ENCODE results near the gene C11orf68. TPM values are rescaled to one million over a fixed set of nuclear protein-coding genes. Genes with fewer than 3 reads are reported as not detected.

Gene C11orf68
- polyA plus RNA-seq, 1 experiment: 81.9 TPM

DNA sequence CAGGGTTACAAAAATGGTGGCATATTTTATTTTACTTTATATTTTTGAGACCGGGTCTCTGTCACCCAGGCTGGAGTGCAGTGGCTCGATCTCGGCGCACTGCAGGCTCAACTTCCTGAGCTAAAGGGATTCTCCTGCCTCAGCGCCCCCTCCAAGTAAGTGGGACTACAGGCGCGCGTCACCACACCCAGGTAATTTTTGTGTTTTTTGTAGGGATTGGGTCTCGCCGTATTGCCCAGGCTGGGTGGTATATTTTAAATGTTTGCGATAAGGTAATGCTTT lies 18.0 kb downstream of the C11orf68 start:
- CTCF ChIA-PET: interaction anchor here (0.8 to 11.3 kb wide), 4 partner anchors 11 to 189 kb away, joined by 3 to 130 read pairs (median 6); partner anchors contain the start of genes CCDC85B, FIBP and KAT5
- peaks cover 2% of the 10 kb centered on the region; the same call in 1 of the 2 replicates for H3K36me3 ChIP-seq (ENCODE audit: control insufficient read depth, insufficient read depth, low read length)
- peak overlapping the region; percentile 86; the same call in 1 of the 2 replicates for H3K4me3 ChIP-seq (ENCODE audit: low read depth, low read length)
- DNase-seq (ENCODE audit: low read depth): no peak
- no peaks in the 10 kb centered on the region for H3K27me3 ChIP-seq (ENCODE audit: control insufficient read depth, insufficient read depth, low read length)
- TF ChIP-seq, protein P1, sequence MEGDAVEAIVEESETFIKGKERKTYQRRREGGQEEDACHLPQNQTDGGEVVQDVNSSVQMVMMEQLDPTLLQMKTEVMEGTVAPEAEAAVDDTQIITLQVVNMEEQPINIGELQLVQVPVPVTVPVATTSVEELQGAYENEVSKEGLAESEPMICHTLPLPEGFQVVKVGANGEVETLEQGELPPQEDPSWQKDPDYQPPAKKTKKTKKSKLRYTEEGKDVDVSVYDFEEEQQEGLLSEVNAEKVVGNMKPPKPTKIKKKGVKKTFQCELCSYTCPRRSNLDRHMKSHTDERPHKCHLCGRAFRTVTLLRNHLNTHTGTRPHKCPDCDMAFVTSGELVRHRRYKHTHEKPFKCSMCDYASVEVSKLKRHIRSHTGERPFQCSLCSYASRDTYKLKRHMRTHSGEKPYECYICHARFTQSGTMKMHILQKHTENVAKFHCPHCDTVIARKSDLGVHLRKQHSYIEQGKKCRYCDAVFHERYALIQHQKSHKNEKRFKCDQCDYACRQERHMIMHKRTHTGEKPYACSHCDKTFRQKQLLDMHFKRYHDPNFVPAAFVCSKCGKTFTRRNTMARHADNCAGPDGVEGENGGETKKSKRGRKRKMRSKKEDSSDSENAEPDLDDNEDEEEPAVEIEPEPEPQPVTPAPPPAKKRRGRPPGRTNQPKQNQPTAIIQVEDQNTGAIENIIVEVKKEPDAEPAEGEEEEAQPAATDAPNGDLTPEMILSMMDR (IDR thresholded peaks at IDR 0.05; ENCODE audit: insufficient read depth, low read depth, low read length): no peak
- POLR2A ChIA-PET: interaction anchor here (0.5 to 1.8 kb wide), 7 partner anchors 11 to 402 kb away, joined by 3 to 19 read pairs (median 3); partner anchors contain the start of genes CCDC85B and MALAT1

DNA sequence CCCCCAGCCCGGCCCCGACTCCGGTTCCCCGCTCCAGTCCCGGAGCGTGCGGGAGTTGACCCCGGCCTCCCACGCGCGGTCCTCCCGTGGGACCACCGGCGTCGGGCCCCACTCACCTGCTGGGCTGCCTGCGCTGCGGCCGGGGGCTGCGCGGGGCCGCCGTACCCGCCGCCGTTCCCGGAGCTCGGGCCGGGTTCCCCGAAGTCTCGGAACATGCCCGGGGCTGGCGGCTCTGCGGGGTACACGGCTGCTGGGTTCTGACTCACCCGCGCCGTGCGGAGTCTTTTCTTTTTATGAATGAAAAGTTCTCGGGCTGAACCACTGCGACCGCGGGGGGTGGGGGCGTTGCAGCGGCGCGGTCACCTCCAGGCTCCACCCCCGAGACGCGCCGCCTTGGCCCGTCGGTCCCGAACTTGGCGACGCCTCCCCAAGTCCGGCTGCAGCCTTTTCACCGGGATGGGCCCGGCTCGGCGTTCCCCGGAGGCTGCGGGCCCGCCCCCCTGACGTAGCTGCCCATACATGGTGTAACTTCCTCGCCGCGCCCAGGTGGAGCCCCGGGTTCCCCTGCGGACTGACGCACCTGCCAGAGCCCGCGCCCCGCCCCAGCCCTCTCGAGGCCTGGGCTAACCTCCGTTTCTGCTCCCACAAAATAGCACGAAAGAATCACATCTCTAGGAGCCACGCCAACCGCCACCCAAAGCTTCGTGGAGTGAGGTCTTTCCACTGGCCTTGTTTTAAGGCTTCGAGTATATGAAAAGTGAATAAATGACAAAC lies 18.6 kb downstream of the C11orf68 start, which contains the start of gene FOSL1:
FOSL1 (minus strand) TSS at position 264 of the 774 bp plus-strand sequence; CDS start at position 215, 49 bp downstream.
- TF ChIP-seq, protein P1 (IDR thresholded peaks at IDR 0.05; ENCODE audit: insufficient read depth, low read depth, low read length): no peak
- peak; percentile 82 for DNase-seq (ENCODE audit: low read depth)
- no peaks in the 10 kb centered on the region for H3K27me3 ChIP-seq (ENCODE audit: control insufficient read depth, insufficient read depth, low read length)
- CTCF ChIA-PET: interaction anchor here (0.8 to 11.3 kb wide), 5 partner anchors 11 to 189 kb away, joined by 3 to 130 read pairs (median 3); partner anchors contain the start of genes CCDC85B, FIBP and KAT5
- POLR2A ChIA-PET: interaction anchor here (0.6 to 1.8 kb wide), 5 partner anchors 10 to 401 kb away, joined by 3 to 19 read pairs (median 3); partner anchors contain the start of genes CCDC85B and MALAT1
- peak within 1 kb of the TSS; percentile 86 for H3K4me3 ChIP-seq (ENCODE audit: low read depth, low read length)
- H3K36me3 ChIP-seq (ENCODE audit: control insufficient read depth, insufficient read depth, low read length): peaks cover 3% of the 10 kb centered on the region

GRCh38 chr11:65899356-65900124 lies 19.3 kb downstream of the C11orf68 start:
- ChIA-PET POLR2A (interaction anchor here (1.8 kb wide), 1 partner anchor 9 kb away, joined by 19 read pairs; the partner anchor contains the start of gene CCDC85B), CTCF (interaction anchor here (0.9 to 11.3 kb wide), 5 partner anchors 12 to 28 kb away, joined by 3 to 130 read pairs (median 3); partner anchors contain the start of genes CCDC85B and FIBP)
- TF ChIP-seq, protein P1 (IDR thresholded peaks at IDR 0.05; ENCODE audit: insufficient read depth, low read depth, low read length): no peak
- Histone ChIP-seq H3K4me3 (ENCODE audit: low read depth, low read length) (peak overlapping the region; percentile 86), H3K36me3 (ENCODE audit: control insufficient read depth, insufficient read depth, low read length) (peaks cover 3% of the 10 kb centered on the region), H3K27me3 (ENCODE audit: control insufficient read depth, insufficient read depth, low read length) (no peaks in the 10 kb centered on the region)
- no peak for DNase-seq (ENCODE audit: low read depth)

- POLR2A ChIA-PET: interaction anchor here (0.5 to 1.8 kb wide), 5 partner anchors 8 to 1524 kb away, joined by 3 to 19 read pairs (median 3); partner anchors contain the start of genes CCDC85B and FIBP
- peak overlapping the region; percentile 86 for H3K4me3 ChIP-seq (ENCODE audit: low read depth, low read length)
- H3K36me3 ChIP-seq (ENCODE audit: control insufficient read depth, insufficient read depth, low read length): peaks cover 3% of the 10 kb centered on the region
- CTCF ChIA-PET: interaction anchor here (0.9 to 11.3 kb wide), 4 partner anchors 12 to 27 kb away, joined by 3 to 130 read pairs (median 5); partner anchors contain the start of genes CCDC85B and FIBP
- TF ChIP-seq, protein P1 (IDR thresholded peaks at IDR 0.05; ENCODE audit: insufficient read depth, low read depth, low read length): no peak
- DNase-seq (ENCODE audit: low read depth): no peak
- H3K27me3 ChIP-seq (ENCODE audit: control insufficient read depth, insufficient read depth, low read length): no peaks in the 10 kb centered on the region
Observed at GRCh38 chr11:65898656-65899355, 20.1 kb downstream of the C11orf68 start.
